Endothelial cell of umbilical vein (primary cell): ENCODE results near the gene NAAA.

Source experiments
- EZH2 ChIP-seq: IDR thresholded peaks from 2 replicates; pipeline ENCODE4 v1.6.1; 2012; ENCODE audit warnings: borderline replicate concordance, low read depth, mild to moderate bottlenecking, moderate library complexity, low read length, inconsistent platforms; ENCODE audit not compliant: severe bottlenecking
- JUN ChIP-seq: IDR thresholded peaks from 2 replicates; pipeline ENCODE4 v1.6.1; 2011; ENCODE audit warnings: borderline replicate concordance, low read depth; ENCODE audit not compliant: insufficient read length, insufficient read depth
- POLR2A ChIP-seq: IDR thresholded peaks from 2 replicates; pipeline ENCODE4 v1.6.1; 2012; ENCODE audit warnings: low read depth, mild to moderate bottlenecking, control low read depth, low read length
- POLR2AphosphoS5 ChIP-seq: IDR thresholded peaks from 2 replicates; pipeline ENCODE4 v1.6.1; 2012; ENCODE audit warnings: low read depth, mild to moderate bottlenecking, control low read depth, low read length, moderate library complexity; ENCODE audit not compliant: insufficient read depth
- TF ChIP-seq, protein P1 (sequence below), 2 donors: IDR thresholded peaks; 1 replicate in 1 of 2; 2 replicates in 1 of 2; pipeline ENCODE4 v1.5.1; 2011; ENCODE audit warnings: low read length in 2 of 2, mild to moderate bottlenecking in 2 of 2, moderate library complexity in 2 of 2, control low read depth in 1 of 2, inconsistent platforms in 1 of 2, low read depth in 1 of 2; ENCODE audit not compliant: insufficient read depth in 1 of 2; ENCODE audit errors: extremely low read depth in 1 of 2
- TF ChIP-seq, protein P2 (sequence below): IDR thresholded peaks from 2 replicates; pipeline ENCODE4 v1.6.1; 2011; ENCODE audit not compliant: insufficient read depth, insufficient read length

- TF ChIP-seq, protein P1, sequence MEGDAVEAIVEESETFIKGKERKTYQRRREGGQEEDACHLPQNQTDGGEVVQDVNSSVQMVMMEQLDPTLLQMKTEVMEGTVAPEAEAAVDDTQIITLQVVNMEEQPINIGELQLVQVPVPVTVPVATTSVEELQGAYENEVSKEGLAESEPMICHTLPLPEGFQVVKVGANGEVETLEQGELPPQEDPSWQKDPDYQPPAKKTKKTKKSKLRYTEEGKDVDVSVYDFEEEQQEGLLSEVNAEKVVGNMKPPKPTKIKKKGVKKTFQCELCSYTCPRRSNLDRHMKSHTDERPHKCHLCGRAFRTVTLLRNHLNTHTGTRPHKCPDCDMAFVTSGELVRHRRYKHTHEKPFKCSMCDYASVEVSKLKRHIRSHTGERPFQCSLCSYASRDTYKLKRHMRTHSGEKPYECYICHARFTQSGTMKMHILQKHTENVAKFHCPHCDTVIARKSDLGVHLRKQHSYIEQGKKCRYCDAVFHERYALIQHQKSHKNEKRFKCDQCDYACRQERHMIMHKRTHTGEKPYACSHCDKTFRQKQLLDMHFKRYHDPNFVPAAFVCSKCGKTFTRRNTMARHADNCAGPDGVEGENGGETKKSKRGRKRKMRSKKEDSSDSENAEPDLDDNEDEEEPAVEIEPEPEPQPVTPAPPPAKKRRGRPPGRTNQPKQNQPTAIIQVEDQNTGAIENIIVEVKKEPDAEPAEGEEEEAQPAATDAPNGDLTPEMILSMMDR (IDR thresholded peaks at IDR 0.05; ENCODE audit: extremely low read depth in 1 of 2, insufficient read depth in 1 of 2, low read depth in 1 of 2, low read length in 2 of 2): peak; percentile 64 to 75
- TF ChIP-seq EZH2 (no peak), POLR2AphosphoS5 (no peak), JUN (no peak), POLR2A (no peak)
- TF ChIP-seq, protein P2, sequence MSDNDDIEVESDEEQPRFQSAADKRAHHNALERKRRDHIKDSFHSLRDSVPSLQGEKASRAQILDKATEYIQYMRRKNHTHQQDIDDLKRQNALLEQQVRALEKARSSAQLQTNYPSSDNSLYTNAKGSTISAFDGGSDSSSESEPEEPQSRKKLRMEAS: no peak
Measured at GRCh38 chr4:75916091-75916661, 24.6 kb downstream of the NAAA start.
